NCI-H2196 treated with DMSO at 0.1 percent for 48 hours (cell line): ENCODE results near the gene CUL2.
"Not testable (repeated sequence)": the region's sequence is repeated elsewhere in the genome, so short reads cannot be mapped to it uniquely, and the experiment has no call there.

Experiments
- DNase-seq: peaks from one replicate; lab custom pipeline; 2025; ENCODE audit not compliant: unreplicated experiment; lab: John Stamatoyannopoulos, UW

The CUL2 gene

DNA sequence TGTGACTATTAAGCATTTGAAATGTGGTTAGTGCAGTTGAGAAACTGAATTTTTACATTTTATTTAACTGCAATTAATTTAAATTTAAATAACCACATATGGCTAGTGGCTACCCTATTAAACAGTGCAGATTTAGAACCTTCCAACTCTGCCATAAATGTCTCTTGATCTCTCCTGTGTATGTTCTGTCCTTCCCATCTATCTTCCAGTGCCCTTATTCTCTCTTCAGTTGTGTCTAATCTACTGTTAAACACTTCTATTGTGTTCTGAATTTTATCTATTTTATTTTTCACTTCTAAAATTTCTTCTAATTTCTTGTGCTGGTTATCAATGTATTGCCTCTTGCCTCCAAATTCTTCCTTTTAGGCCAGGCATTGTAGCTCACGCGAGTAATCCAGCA, 105.0 kb downstream of the CUL2 start:
- DNase-seq, result no peak

DNA sequence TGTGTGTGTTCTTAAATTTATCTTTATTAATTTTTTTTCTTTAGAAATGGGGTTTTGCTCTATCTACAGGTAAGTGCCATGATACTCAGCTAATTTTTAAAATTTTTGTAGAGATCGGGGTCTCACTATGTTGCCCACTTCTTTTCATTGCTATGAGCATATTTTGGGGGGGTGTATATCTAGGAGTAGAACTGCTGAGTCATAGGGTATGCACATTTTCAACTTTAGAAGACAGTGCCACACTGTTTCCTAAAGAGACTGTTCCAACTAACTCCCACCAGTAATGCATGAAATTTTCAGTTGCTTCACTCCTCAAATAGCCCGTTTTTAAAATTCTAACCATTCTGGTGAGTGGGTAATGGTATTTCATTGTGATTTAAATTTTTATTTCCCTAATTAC, 108.3 kb downstream of the CUL2 start:
- DNase-seq, result no peak

DNA sequence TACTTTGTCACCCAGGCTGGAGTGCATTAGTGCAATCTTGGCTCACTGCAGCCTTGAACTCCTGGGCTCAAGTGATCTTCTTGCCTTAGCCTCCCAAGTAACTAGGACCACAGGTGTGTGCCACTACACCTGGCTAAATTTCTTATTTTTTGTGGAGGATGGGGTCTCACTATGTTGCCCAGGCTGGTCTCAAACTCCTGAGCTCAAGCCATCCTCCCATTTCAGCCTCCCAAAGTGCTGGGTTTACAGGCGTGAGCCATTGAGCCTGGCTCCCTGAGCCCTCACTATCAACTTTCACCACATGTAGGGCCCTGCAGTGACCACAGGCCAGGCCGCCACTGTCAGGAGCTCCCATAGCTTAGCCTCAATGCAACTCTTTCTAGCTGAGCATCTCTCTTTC, 110.2 kb downstream of the CUL2 start:
- DNase-seq, result no peak

DNA sequence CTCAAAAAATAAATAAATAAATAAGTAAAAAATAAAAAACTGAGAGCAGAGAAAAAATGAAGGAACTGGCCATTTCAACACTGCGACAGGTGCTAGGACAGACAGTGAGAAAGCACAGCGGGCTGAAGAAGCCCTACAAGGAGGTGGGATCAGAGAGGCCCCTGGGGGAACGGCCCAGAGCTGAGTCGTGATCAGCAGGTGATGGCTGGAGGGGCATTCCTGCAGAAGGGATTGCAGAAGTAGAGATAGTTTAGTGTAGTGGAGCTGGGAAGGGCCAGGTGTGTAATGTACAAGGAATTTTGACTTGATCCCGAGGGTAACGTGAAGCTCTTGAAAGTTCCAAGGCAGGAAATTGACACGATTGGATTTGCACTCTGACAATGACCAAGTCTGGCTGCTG, 112.1 kb downstream of the CUL2 start:
- no peak for DNase-seq

DNA sequence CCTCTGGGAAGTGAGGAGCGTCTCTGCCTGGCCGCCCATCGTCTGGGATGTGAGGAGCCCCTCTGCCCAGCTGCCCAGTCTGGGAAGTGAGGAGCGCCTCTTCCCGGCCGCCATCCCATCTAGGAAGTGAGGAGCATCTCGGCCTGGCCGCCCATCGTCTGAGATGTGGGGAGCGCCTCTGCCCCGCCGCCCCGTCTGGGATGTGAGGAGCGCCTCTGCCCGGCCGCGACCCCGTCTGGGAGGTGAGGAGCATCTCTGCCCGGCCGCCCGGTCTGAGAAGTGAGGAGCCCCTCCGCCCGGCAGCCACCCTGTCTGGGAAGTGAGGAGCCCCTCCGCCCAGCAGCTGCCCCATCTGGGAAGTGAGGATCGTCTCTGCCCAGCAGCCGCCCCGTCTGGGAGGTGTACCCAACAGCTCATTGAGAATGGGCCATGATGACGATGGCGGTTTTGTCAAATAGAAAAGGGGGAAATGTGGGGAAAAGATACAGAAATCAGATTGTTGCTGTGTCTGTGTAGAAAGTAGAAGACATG, 113.7 kb downstream of the CUL2 start:
- DNase-seq, result not testable (repeated sequence)

DNA sequence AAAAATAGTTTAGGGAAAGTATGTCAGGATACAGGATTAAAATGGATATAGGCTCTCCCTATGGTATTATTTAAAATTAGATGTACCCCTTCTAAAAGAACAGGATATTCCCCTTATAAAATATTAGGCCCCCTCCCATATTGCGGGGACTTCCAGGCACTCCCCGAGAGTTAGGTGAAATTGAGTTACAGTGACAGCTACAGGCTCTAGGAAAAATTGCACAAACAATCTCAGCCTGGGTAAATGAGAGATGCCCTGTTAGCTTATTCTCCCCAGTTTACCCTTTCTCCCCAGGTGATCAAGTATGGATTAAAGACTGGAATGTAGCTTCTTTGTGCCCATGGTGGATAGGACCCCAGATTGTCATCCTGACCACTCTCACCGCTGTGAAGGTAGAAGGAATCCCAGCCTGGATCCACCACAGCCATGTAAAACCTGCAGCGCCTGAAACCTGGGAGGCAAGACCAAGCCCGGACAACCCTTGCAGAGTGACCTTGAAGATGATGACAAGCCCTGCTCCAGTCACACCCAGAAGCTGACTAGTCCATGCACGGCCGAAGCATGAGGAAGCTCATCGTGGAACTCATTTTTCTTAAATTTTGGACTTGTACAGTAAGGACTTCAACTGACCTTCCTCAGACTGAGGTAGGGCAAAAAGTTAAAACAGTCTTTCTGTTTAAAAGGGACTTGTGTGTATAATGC, 115.6 kb downstream of the CUL2 start:
- DNase-seq, result not testable (repeated sequence)

DNA sequence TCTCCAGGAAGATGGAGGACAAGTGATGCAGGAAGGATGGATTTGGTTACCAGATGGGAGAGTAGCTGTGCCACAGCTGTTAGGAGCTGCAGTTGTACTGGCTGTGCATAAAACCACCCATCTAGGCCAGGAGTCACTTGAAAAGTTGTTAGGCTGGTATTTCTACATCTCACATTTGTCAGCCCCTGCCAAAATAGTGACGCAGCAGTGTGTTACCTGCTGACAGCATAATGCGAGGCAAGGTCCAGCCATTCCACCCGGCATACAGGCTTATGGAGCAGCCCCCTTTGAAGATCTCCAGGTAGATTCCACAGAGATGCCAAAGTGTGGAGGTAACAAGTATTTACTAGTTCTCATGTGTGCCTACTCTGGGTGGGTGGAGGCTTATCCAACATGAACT, 116.4 kb downstream of the CUL2 start:
- not testable (repeated sequence) for DNase-seq

DNA sequence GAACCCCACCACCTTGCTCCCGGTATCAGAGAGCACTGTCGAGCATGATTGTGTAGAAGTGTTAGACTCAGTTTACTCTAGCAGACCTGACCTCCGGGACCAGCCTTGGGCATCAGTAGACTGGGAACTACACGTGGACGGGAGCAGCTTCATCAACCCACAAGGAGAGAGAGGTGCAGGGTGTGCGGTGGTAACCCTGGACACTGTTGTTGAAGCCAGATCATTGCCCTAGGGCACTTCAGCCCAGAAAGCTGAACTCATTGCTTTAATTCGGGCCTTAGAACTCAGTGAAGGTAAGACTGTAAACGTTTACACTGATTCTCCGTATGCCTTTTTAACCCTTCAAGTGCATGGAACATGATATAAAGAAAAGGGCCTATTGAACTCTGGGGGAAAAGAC, 117.0 kb downstream of the CUL2 start:
- DNase-seq, result not testable (repeated sequence)

DNA sequence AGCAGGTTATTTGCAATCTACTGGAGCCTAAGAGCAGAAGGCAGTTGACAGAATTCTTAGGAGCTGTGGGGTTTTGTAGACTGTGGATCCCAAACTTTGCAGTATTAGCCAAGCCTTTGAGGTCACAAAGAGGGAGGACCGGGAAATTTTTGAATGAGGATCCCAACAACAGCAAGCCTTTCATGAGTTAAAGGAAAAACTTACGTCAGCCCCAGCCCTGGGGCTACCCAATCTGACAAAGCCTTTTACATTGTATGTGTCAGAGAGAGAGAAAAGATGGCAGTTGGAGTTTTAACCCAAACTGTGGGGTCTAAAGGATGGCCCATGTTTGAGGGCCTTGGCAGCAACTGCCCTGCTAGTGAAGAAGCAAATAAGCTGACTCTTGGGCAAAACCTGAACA, 117.5 kb downstream of the CUL2 start:
- DNase-seq, result not testable (repeated sequence)

DNA sequence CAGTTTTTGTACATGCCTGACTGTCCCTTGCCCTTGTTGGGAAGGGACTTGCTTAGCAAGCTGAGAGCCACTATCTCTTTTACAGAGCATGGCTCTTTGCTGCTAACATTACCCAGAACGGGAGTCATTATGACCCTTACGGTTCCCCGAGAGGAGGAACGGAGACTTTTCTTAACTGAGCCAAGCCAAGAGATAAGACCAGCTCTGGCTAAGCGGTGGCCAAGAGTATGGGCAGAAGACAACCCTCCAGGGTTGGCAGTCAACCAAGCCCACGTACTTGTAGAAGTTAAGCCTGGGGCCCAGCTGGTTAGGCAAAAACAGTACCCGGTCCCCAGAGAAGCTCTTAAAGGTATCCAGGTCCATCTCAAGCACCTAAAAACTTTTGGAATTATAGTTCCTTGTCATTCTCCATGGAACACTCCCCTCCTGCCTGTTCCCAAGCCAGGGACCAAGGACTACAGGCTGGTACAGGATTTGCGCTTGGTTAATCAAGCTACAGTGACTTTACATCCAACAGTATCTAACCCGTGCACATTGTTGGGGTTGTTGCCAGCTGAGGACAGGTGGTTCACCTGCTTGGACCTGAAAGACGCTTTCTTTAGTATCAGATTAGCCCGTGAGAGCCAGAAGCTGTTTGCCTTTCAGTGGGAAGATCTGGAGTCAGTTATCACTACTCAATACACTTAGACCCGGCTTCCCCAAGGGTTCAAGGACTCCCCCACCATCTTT, 118.4 kb downstream of the CUL2 start:
- DNase-seq, result not testable (repeated sequence)

DNA sequence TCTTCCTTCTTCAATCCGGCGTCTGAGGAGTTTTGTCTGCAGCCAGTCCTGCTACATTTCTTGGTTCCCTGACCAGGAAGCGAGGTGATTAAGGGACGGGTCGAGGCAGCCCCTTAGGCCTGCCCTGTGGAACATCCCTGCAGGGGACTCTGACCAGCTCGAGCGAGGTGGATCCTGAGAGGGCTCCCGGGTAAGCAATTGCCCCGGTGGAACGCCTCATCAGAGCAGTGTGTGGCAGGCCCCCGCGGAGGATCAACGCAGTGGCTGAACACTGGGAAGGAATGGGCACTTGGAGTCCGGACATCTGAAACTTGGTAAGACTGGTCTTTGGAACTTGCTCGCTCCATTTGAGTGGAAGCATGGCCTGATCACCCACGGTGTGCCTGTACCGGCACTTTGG, 121.0 kb downstream of the CUL2 start:
- no peak for DNase-seq

DNA sequence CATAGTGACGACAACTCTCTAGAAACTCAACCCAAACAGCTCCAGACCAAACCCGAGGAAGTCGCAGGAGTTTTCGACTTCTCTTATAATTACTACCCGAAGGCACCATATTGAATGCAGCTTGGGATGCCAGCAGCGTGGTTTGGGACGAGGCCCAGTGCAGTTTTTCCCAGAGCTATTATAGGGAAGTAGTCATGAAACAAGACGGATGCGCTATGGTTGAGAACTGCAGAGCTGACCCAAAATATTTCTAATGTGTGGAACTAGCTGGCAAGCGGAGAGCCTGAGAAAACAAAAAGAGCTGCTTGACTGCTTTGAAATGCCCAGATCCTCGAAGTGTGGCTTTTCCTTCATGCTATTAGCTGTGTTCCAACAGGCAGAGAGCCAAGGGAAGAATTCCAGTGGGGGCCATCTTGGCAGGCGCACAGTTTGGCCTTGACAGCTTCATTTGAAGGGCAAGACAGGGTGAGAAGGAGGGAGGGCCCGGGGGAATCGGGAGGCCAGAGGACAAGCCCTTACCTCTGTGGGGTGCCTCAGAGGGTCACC, 122.7 kb downstream of the CUL2 start:
- DNase-seq, result no peak

DNA sequence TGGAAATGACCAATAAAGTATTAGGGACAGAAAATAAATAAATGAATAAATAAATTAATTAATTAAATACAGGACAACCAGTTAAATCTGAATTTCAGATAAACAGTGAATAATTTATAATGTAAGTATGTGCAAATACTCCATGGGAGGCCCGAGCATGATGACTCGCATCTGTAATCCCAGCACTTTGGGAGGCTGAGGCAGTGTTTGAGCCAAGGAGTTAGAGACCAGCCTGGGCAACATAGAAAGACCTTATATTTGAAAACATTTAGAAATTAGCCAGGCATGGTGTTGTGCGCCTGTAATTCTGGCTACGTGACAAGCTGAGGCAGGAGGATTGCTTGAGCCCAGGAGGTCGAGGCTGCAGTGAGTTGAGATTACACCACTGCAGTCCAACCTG, 123.7 kb downstream of the CUL2 start:
- no peak for DNase-seq

DNA sequence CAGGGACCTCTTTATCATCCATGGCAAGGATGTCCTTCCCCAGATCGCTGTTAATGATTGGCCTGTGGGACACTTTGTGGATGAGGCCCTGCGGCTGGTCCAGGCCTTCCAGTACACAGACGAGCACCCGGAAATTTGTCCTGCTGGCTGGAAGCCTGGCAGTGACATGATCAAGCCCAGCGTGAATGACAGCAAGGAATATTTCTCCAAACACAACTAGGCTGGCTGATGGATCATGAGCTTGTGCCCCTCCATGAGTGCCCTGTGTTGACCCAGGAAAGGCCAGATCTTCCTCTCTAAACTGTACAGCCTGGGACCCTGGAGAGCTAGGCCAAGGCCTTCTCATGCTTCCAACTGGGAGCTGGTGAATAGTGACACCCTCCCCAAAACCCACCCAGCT, 124.1 kb downstream of the CUL2 start:
- DNase-seq, result no peak

DNA sequence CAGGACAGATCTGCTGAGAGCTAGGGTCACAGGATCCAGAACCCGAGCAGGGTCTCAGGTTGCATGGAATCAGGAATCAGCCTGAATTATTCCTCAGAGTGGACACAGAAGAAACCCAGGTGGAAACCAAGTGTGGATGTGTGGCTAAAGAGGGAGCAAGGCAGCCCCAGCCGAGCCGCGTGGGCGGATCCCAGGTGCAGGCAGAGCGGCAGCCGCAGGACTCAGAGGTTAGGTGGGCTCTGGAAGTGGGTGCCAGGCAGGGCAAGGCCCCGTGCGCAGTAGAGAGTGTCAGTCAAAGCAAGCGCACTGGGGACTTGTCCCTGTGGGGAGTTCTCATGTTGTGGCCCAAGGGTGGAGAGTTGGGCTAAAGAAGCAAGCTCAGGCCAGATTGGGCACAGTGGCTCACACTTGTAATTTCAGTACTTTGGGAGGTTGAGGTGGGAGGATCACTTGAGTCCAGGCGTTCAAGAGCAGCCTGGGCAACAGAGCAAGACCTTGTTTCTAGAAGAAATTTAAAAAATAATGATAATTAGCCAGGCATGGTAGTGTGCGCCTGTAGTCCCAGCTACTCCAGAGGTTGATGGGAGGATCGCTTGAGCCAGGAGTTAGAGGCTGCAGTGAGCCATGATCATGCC, 125.9 kb downstream of the CUL2 start:
- DNase-seq, result no peak

DNA sequence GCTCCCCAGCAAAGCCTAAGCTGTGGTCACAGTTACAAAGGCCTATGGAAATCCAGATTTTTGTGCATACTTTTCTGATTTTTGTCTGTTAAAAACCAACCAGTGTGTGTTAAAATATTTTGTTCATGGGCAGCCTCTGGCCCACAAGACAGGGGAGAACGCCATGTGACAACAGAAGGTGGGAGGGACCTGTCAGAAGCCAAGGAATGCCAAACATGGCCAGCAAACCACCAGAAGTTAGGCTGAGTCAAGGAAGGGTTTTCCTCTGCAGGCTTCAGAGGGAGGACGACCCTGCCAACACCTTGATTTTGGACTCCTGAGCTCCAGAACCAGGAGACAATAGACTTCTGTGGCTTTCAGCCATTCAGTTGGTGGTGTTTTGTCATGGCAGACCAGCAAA, 127.3 kb downstream of the CUL2 start:
- DNase-seq, result no peak

DNA sequence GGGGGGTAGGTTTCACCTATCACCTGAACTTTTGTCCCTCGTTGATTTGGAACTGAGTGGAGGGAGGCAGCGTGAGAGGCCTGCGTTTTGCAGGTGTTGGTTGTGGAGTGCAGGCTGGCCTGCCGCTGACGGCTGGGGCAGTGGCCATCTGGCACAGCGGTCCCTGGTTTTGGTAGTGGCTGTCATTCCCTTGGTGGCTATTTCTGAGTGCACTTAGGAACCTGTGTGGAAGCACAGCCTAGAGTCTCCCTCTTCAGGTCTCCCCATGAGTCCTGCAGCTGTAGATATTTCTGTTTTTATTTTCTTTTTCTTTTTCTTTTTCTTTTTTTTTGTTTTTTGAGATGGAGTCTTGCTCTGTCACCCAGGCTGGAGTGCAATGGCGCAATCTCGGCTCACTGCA, 129.2 kb downstream of the CUL2 start:
- DNase-seq, result no peak

DNA sequence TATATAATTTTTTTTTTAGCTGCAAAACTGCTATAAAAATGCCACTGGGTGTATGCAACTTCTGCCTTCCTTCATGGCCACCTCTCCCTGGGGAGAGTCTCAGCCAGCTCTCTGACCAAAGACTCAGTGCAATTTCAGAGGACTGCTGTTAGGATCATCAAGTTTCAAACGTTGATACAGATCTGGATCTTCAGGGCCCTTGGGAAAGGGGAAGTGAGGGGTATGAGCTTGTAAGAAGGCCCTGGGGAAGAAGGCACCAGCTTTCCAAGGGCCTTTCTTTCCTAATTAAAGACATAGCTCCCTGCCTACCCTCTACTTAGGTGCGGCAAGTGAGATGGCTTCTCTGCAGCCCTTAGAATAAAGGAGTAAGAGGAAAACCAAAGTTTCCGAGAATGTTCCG, 130.4 kb downstream of the CUL2 start:
- DNase-seq, result no peak

DNA sequence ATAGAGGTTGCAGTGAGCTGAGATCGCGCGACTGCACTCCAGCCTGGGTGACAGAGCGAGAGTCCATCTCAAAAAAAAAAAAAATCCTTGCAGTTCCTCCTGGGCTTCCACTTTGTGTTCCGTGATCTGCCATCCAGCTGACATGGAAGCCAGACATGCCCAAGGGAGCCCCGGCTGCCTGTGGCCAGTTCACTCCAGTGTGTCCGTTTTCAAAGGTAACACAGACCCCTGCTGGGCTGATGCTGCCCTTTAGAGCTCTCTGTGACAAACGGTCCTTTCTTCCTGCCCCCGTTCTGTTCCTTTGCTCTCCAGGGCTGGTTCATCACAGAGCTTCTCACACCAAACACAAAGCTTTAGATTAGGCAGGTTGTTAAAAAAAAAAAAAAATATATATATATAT, 130.8 kb downstream of the CUL2 start:
- no peak for DNase-seq
